Adrenal gland (tissue), 12 donors: Measurements from ENCODE around the gene TMEM255B. TPM values are rescaled to one million over a fixed set of nuclear protein-coding genes. Genes with fewer than 3 reads are reported as not detected.

Experiments used
- DNase-seq, 7 donors: peaks; one replicate each; pipeline ENCODE4 v3.0.0-alpha.2; 2019 to 2020
- H3K27ac ChIP-seq, 5 donors: fragments of 200-600 bp; sonication (generic) in 4 of 5; 1 replicate in 3 of 5; 2 replicates in 2 of 5; pipeline versions ENCODE4 v1.5.1 to v1.8.0; 2016 to 2020; ENCODE audit warnings: mild to moderate bottlenecking in 1 of 5
- H3K27me3 ChIP-seq: fragments of 200-600 bp; 2 replicates; pipeline ENCODE4 v1.8.0; 2021
- H3K36me3 ChIP-seq, 2 donors: fragments of 200-600 bp; replicated peaks in 1 of 2; 1 replicate in 1 of 2; 2 replicates in 1 of 2; pipeline versions ENCODE4 v1.5.1 to v1.8.0; 2018 to 2022
- H3K4me1 ChIP-seq, 2 donors: fragments of 200-600 bp; replicated peaks in 1 of 2; 1 replicate in 1 of 2; 2 replicates in 1 of 2; pipeline versions ENCODE4 v1.5.1 to v1.8.0; 2018 to 2021
- H3K4me3 ChIP-seq, 4 donors: fragments of 200-600 bp; sonication (generic) in 3 of 4; one replicate each; pipeline ENCODE4 v1.5.1; 2016 to 2018
- H3K9me3 ChIP-seq, 3 donors: fragments of 200-600 bp; sonication (generic) in 1 of 3; replicated peaks in 1 of 3; 1 replicate in 2 of 3; 2 replicates in 1 of 3; pipeline versions ENCODE4 v1.5.1 to v1.8.0; 2016 to 2021
- POLR2A ChIP-seq, 2 donors: fragments of 450-650 bp; IDR thresholded peaks; one replicate each; pipeline ENCODE4 v1.6.1; 2017; ENCODE audit warnings: antibody characterized with exemption in 2 of 2, mild to moderate bottlenecking in 2 of 2, moderate library complexity in 1 of 2
- WGBS, 4 donors: extraction: QIAGEN DNeasy Blood & Tissue Kit in 2 of 4; methylation state at CpG; one replicate each; pipeline versions ENCODE4 v1.1.5 to v1.1.7; 2013 to 2017; 5-methylcytosine and 5-hydroxymethylcytosine counted together
- intact Hi-C, 2 donors: fragments of 100-400 bp; cut with DNase I; formaldehyde crosslinking; loops; one replicate each; pipeline versions ENCODE4 v1.14.1 to v1.15.0; 2022 to 2023
- polyA plus RNA-seq, 3 donors: library from polyadenylated mRNA; stranded (reverse); fragments of 200-250 nt in 2 of 3; fragments of 350-450 nt in 1 of 3; fragmentation: Illumina TruSeq in 1 of 3; extraction: RNeasy Lipid Tissue Mini Kit (QIAGEN cat#74804) in 1 of 3; gene quantifications; one replicate each; pipeline ENCODE4 v1.2.3, GENCODE V29; 2013 to 2014
- total RNA-seq, 9 donors: library from RNA; depleted of rRNA in 4 of 9; stranded (reverse); fragments of >200 nt in 4 of 9; fragments of 120-200 nt in 1 of 9; fragmentation: NEBNext Ultra II Directional in 1 of 9; extraction: Animal tissue kit (Norgen Biotek cat#: 25700) in 1 of 9; gene quantifications; one replicate each; pipeline versions ENCODE4 v1.1.0 to v1.2.4, GENCODE V29; 2013 to 2023
- TF ChIP-seq, protein P1 (sequence below), 6 experiments: fragments of 450-650 bp in 4 of 6; fragments of 200-600 bp in 2 of 6; sonication (generic) in 1 of 6; IDR thresholded peaks; 1 replicate in 5 of 6; 2 replicates in 1 of 6; pipeline versions ENCODE4 v1.5.1 to v1.8.0; 2016 to 2021; ENCODE audit warnings: antibody characterized with exemption in 6 of 6, mild to moderate bottlenecking in 2 of 6, moderate library complexity in 1 of 6
- donor health status: healthy with polysubstance abuse.
- donor health status: Bipolar disorder and iron deficiency.
- donor health status: DM: yes; HTN: yes; CAD: no.
- donor health status: DM: no; HTN: no; CAD: no.
- donor health status: DM: no; HTN: no; CAD: no.
- donor health status: DM: yes; HTN: yes; CAD: no.

TMEM255B gene
- total and polyA plus RNA-seq, 12 donors: 1.3 to 60.1 (median 17.2) TPM

DNA sequence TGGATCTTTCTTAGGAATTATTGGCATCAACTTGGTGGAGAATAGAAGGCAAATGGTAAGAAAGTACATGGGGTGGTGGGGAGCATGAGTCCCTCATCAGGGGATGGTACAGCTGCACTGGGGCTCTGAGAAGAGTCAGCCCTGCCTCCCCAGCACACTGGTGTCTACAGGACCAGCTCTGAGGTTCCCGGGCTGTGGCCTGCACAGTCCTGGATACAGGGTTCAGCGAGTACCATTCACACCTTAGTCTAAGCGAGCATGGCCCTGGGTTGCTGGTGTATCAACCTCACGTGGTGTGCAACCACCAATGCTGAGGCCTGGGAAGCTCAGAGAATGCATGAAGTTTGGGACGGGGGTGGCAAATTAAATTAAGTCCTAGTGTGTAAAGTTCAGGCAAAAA, 10.1 kb downstream of the TMEM255B start:
- no peaks in the 10 kb centered on the region for H3K4me1 ChIP-seq
- H3K27me3 ChIP-seq: no peaks in the 10 kb centered on the region
- intact Hi-C loops: no loop called here
- TF ChIP-seq POLR2A (IDR thresholded peaks at IDR 0.05): no peak
- TF ChIP-seq, protein P1, sequence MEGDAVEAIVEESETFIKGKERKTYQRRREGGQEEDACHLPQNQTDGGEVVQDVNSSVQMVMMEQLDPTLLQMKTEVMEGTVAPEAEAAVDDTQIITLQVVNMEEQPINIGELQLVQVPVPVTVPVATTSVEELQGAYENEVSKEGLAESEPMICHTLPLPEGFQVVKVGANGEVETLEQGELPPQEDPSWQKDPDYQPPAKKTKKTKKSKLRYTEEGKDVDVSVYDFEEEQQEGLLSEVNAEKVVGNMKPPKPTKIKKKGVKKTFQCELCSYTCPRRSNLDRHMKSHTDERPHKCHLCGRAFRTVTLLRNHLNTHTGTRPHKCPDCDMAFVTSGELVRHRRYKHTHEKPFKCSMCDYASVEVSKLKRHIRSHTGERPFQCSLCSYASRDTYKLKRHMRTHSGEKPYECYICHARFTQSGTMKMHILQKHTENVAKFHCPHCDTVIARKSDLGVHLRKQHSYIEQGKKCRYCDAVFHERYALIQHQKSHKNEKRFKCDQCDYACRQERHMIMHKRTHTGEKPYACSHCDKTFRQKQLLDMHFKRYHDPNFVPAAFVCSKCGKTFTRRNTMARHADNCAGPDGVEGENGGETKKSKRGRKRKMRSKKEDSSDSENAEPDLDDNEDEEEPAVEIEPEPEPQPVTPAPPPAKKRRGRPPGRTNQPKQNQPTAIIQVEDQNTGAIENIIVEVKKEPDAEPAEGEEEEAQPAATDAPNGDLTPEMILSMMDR (IDR thresholded peaks at IDR 0.05): no peak
- 82 to 89% (median 87%) methylated on average over 5 of the region's 5 CpGs for WGBS, 4 donors
- H3K27ac ChIP-seq: no peak overlapping the region
- H3K9me3 ChIP-seq: no peaks in the 10 kb centered on the region
- no peak overlapping the region for H3K4me3 ChIP-seq
- H3K36me3 ChIP-seq: no peaks in the 10 kb centered on the region
- DNase-seq: no peak

DNA sequence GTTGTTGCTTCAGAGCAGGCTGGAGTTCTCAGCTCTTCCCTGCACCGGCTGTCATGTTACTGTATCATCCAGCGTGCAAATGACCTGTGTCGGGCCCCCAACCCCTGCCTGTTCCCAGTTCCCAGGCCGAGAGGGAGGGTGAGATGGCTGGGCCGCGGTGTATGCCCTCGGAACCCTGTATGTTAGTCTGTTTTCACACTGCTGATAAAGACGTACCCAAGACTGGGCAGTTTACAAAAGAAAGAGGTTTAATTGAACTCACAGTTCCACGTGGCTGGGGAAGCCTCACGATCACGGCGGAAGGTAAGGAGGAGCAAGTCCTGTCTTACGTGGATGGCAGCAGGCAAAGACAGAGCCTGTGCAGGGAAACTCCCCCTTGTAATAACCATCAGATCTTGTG, 10.9 kb downstream of the TMEM255B start:
- WGBS, 4 donors: 80 to 84% (median 81%) methylated on average over 13 of the region's 13 CpGs

DNA sequence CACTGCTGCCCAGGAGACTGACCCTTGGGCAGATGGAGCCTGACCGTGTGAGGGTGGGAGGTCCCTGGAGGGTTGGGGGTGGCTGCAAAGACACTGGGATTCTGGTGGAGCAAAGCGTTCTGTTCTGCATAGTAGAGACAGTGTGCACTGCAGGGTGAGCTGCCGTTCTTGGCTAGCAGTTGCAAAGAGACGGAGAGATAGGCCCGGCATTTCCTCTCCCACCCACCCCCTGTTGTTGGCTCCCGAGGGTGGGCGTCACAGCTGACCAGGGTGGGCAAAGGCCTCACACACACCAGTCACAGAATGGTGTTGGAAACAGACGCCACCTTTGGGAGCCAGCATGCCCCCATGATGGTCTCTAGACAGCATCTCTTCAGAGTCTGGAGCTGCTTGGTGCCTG, 11.4 kb downstream of the TMEM255B start:
- Histone ChIP-seq H3K27ac (no peak overlapping the region), H3K4me1 (no peaks in the 10 kb centered on the region), H3K9me3 (no peaks in the 10 kb centered on the region), H3K27me3 (peaks cover 1% of the 10 kb centered on the region), H3K4me3 (no peak overlapping the region), H3K36me3 (no peaks in the 10 kb centered on the region)
- no peak for TF ChIP-seq POLR2A (IDR thresholded peaks at IDR 0.05)
- TF ChIP-seq, protein P1 (IDR thresholded peaks at IDR 0.05): no peak
- 80 to 90% (median 83%) methylated on average over 7 to 8 of the region's 8 CpGs for WGBS, 4 donors
- DNase-seq: no peak
- intact Hi-C loops: no loop called here

More for the DNA sequence above, 10.9 kb downstream of the TMEM255B start:
- Histone ChIP-seq H3K4me1 (no peaks in the 10 kb centered on the region), H3K36me3 (no peaks in the 10 kb centered on the region), H3K4me3 (no peak overlapping the region), H3K27me3 (no peaks in the 10 kb centered on the region), H3K27ac (no peak overlapping the region), H3K9me3 (no peaks in the 10 kb centered on the region)
- TF ChIP-seq, protein P1 (IDR thresholded peaks at IDR 0.05): no peak
- TF ChIP-seq POLR2A (IDR thresholded peaks at IDR 0.05): no peak
- no peak for DNase-seq
- intact Hi-C loops: no loop called here

DNA sequence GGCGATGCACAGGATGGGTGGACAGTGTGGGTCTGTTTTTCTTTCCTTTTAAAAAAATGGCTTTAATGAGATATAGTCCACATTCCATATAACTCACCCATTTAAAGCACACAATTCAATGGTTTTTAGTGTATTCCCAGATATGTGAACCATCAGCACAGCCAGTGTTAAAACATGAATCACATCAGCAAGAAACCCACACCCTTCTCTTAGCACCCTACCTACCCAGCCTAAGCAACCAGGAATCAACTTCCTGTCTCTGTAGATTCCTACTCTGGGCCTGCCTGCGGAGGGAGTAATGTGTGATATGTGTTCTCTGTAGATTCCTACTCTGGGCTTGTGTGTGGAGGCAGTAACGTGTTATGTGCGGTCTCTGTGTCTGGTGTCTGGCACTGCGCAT, 11.9 kb downstream of the TMEM255B start:
- no peak for DNase-seq
- no peak overlapping the region for H3K4me3 ChIP-seq
- intact Hi-C loops: no loop called here
- no peaks in the 10 kb centered on the region for H3K36me3 ChIP-seq
- TF ChIP-seq, protein P1 (IDR thresholded peaks at IDR 0.05): no peak
- TF ChIP-seq POLR2A (IDR thresholded peaks at IDR 0.05): no peak
- H3K27ac ChIP-seq: no peak overlapping the region
- peaks cover 5% of the 10 kb centered on the region for H3K27me3 ChIP-seq
- 89 to 92% (median 90%) methylated on average over 5 of the region's 5 CpGs for WGBS, 4 donors
- H3K4me1 ChIP-seq: no peaks in the 10 kb centered on the region
- no peaks in the 10 kb centered on the region for H3K9me3 ChIP-seq
